CD4-positive, alpha-beta T cell treated with Interleukin-12 subunit alpha and Interleukin-12 subunit beta, for 1 hour (primary cell): ENCODE data around the gene RAB21.

ENCODE experiments used
- DNase-seq: peaks from one replicate; pipeline ENCODE4 v3.0.0-alpha.2; 2020

The RAB21 gene

DNA sequence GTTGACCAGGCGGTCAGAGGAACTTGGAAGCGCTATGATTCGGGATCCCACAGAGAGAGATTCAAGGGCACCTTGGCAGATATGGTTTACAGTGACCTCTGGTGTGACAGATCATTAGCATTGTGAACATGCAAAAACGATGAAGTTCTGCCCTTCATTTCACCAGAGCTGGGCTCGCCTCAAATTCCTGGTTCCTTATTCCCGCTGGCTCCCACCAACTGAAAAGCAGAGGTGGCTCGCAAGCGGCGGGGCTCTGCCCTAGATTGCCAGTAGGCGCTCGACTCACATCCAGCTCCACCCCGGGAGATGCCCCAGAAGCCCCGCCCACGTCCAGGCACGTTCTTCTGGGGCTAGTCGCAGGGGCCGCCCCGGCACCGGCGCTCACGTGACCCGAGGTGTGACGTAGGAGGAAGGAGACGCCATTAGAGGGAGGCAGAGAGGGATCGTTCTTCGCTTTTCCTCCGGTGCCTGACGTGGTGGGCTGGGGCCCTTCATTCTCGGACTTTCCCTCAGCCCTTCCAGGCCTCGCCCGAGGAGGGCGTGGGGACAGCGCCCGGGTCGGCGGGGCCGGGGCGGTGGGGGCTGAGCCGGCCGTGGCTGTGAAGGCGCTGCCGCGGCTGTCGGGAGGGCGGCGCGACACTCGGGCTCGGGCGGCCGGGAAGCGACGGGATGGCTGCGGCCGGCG is at the start of gene RAB21:
TSS of gene RAB21 (plus strand) at position 403 of the 685 bp plus-strand sequence. CDS start at position 670, 267 bp downstream.
- peak; percentile 97 for DNase-seq

DNA sequence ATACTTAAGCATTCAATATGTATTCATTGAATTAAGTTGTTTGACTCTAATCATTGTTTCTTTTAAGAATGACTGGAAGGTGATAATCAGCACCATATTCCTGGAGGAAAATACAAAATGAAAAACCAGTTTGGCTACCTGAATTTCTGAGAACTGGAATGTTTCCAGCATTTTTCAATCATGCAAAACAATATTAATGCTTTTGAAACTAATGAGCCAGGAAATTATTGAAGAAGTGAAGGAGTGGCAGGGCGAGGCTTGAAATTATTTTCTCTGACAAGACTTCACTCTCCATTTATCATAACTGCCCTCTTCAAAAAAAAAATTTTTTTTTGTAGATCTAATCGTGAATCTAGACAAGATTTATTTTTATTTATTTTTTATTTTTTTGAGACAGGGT is 49.7 kb upstream of the RAB21 start:
- no peak for DNase-seq

DNA sequence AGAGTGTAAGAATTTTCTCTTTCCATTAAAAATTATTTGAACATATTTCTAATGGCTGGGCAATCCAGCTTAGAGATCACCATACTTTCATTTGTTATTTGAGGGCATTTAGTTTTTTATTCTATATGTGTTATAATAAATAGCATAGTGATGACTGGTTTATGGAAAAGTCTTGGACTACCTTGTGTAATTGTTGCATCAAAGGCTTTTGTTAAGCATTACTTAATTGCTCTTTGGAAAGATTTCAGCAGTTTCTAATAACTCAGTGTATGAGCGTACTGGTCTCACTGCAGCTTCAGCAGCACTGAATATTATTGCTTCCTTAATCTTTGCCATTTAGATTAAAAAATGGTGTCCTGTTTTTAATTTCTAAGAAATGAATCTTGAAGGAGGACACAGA is 46.0 kb upstream of the RAB21 start:
- no peak for DNase-seq

DNA sequence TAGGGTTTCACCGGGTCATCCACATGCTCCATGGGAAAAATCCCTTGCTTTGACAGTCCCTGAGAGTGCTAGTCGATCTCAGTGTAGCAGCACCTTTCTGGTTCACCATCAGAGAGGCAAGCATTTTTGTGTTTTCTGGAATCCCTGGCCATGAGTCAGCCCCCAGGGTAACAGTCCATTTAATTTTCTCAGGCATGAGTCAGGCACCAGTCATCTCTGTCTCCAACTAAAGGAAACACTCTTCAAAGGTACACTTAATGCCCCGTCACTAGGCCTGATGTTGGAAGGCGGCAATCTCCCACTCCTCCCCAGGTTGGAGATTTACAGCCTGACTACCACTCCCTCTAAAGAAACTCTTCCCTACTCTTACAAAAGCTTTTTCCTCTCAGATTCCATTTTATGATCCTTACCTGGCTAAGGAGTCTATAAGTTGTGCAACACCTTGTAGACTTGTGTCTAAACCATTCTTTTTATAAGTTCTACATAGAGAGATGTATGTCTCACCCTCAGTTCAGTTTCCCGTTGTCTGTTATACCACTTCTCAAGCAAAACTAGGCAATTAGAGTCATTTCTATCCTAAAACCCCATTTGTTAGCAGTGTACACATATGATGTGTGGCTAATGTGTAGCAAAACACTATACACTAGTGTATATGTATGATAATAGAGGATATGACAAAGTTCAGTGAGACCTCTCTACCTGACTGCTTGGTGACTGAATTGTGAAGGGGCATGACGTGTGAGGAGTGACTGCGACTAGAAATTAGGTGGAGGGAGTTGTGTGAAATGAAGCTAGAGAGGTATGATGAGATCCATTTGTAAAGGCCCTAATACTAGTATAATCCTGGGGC is 44.2 kb upstream of the RAB21 start:
- no peak for DNase-seq

- no peak for DNase-seq
Observed at GRCh38 chr12:71718611-71719010, 36.1 kb upstream of the RAB21 start.

DNA sequence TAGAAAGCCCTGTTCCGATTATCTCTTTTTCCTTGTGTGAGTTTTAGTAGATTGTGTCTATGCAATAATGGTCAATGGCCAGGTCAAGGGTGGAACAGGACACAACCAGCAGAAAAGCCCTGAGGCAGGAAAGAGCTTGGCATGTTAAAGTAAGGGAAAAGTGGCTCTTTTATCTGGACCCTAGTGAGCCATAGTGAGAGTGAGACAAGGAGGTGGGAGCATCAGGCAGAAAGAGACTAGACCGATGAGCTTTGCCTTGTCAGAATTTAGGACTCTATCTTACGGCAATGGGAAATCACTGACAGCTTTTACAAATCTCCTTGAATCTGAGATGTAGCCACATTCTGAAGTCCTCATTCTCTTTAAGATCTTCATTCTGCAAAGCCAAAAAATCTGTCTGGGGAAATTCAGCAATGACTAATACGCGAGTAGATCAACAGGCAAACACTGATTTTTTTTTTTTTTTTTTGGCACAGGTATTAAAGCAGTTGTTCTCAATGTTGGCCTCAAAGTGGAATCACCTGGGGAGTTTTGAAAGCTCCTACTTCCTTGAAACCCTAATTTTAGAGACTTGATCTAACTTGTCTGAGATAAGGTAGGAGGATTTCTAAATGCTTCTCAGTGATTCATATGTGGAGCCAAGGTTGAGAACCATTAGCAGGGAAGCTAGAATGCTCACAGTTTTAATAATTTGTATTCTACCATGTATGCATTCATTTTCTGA is 34.9 kb upstream of the RAB21 start:
- no peak for DNase-seq

DNA sequence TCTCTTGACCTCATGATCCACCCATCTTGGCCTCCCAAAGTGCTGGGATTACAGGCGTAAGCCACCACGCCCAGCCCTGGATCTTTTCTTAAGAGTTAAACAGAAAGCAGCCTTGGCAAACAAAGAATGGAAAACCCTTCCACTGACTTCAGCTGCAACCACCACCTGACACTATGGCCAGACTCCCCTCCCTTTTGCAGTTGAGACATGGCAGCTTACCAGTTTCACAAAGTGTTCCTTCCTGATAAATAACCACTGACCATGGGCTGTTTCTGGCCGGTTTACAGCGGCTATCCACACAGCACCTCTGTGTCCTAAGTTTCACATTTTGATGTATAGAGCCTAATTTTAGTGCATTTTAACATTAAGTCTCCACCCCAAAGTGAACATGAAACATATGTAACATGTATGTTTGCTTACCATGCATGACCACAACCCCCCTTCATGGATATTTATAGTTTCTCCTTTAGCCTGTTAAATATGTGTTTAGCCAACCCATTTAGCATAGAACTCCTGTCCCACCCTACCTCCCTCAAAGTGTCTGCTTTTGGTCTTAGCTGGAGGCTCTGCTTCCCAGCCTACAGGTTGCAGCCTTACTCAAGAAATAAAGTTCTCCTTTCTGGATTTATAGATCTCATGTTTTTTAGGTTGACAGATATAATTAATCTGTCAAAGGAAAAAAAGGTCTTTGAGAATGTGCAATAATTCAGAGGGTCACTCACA is 32.7 kb upstream of the RAB21 start:
- DNase-seq: no peak

DNA sequence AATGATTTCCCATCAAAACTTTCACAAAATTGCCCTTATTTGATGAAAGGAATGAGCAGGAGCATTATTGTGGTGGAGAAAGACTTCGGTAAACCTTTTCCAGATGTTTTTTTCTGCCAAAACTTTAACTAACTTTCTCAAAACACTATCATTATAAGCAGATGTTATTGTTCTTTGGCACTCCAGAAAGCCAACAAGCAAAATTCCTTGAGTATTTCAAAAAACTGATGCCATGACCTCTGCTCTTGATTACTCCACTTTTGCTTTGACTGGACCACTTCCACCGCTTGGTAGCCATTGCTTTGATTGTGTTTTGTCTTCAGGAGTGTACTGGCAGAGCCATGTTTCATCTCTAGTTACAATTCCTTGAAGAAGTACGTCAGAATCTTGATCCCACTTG is 29.7 kb upstream of the RAB21 start:
- no peak for DNase-seq

GRCh38 chr12:71726548-71726947 is 28.1 kb upstream of the RAB21 start:
- no peak for DNase-seq

DNA sequence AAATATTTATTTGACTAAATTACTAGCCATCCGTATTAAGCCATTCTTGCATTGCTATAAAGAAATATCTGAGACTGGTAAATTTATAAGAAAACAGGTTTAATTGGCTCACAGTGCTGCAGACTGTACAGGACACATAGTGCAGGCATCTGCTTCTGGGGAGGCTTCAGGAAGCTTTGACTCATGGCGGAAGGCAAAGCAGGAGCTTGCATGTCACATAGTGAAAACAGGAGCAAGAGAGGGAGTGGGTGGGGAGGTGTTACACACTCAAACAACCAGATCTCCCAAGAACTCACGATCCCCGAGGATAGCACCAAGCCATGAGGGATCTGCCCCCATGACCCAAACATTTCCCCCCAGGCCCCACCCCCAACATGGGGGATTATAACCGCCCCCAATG is 26.7 kb upstream of the RAB21 start:
- DNase-seq: no peak

GRCh38 chr12:71730936-71731335 is 23.7 kb upstream of the RAB21 start:
- no peak for DNase-seq

DNA sequence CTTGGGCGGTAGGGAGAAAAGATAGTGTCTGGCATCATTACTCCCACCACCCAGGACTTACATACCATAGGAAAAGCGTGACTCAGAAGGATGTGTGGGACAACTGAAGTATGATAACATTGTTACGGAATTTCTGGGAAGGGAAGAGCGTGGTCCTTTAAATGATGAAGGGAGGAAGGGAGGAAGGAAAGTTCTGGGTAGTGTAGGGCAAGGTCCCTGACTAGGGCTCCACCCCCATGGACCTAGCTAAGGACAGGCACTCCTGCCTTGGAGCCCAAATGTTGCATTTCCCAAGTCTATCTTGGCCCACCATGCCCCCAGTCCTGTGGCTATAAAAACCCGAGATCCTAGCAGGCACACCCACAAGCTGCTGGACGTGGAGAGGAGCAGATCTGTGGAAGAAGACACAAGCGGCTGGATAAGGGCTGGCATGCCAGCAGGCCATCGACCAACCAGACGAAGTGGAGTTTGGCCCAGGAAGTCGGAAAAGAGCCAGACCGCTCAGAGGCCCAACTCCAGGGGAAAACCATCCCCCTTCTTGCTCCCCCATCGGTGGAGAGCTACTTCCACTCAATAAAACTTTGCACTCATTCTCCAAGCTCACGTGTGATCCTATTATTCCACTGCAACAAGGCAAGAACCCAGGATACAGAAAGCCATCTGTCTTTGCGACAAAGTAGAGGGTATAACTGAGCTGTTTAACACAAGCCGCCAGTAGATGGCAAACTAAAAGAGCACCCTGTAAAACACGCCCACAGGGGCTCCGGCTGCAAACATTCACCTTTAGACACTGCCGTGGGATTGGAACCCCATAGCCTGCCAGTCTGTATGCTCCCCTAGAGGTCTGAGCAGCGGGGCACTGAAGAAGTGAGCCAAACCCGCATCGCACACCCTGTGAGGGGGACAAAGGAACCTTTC is 23.0 kb upstream of the RAB21 start:
- no peak for DNase-seq

DNA sequence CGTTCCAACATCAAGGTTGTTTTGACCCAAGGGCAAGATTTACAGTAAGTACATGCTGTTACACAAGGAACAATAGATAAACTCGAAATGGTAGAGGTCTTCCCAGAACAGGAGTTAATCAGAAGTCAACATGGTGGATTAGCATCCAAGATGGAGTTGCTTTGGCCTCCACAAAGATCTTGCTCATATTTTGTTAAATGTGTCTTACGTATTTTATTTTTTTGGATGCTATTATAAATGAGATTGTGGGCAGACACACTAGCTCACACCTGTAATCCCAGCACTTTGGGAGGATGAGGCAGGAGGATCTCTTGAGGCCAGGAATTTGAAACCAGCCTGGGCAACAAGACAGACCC is 22.3 kb upstream of the RAB21 start:
- DNase-seq: no peak

- DNase-seq: no peak
Observed at GRCh38 chr12:71737197-71737596, 17.5 kb upstream of the RAB21 start.

DNA sequence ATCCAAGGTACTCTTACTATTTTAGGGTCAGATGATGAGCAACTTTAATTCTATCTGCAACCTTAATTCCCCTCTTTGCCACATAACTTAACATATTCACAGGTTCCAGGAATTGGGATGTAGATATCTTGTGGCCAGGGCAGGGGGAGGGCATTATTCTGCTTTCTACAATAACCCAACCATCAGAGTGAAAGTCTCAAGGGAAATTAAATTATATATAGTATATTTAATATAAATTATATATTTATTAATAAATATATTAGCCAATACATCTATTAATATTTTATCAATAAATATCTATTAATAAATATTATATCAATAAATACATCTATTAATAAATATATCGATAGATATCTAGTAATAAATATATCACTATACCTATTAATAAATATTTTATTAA is 11.7 kb upstream of the RAB21 start:
- no peak for DNase-seq

- no peak for DNase-seq
Observed at GRCh38 chr12:71744522-71745300, 10.0 kb upstream of the RAB21 start.

DNA sequence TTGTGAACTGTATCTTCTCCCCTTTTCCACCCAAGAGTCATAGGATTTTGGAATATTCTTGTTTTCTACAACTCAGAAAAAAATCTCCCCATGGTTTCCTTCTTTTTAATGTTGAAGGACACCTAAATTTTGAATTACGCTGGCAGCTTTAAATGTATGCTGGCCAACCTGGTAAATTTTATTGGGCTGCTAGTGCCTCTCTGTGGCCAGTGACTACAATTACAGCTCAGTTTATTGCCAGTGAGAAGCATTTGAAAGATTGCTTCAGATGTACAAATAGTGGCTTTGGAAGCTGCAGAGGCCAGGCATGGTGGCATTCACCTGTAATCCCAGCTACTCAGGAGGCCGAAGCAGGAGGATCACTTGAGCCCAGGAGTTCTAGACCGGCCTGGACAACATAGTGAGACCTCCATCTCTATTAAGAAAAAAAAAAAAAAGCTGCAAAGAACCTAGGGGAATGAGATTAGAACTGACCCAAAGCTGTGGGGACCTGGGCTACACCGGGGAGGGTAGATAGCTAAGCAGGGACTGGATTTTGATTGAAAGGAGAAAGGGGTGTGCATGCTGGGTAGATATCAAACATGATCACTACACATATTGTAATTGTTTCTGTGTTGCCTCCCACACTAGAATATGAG is 7.6 kb upstream of the RAB21 start:
- peak; percentile 73 for DNase-seq

DNA sequence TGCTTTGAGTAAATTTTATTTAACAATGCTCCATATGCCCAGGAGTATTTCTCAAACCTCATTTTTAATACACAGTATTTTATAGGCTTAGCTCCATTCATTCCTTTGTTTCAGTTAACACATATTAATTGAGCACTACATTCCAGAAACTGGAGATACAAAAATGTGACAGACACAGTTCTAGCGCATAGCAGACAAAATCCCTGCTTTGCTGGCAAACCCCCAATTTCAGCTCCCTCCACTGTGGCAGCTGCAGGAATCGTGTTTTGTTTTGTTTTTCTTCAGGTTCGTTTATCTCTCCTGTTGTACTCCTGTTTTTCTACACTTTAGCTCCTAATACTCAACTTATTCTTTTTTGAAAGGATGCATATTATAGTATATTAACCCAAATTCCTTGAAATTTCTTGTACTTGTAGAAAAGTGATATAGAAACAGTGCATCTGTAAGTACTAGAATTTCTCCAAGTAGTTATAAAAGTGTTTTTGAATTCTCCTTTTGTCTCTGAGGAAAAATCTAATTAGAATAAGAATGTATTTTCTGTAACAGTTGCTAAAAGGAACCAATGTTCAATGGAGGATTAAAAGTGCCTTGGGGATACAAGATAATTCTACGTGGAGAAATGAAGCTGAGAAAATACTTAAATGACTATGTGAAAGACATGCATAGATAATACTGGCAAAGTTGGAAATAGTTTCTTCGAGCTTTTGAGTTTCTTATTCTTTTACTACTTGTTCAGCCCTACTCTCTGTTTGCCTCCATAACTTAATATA is 6.4 kb upstream of the RAB21 start:
- DNase-seq: no peak

GRCh38 chr12:71749666-71750065 is 5.0 kb upstream of the RAB21 start:
- no peak for DNase-seq

DNA sequence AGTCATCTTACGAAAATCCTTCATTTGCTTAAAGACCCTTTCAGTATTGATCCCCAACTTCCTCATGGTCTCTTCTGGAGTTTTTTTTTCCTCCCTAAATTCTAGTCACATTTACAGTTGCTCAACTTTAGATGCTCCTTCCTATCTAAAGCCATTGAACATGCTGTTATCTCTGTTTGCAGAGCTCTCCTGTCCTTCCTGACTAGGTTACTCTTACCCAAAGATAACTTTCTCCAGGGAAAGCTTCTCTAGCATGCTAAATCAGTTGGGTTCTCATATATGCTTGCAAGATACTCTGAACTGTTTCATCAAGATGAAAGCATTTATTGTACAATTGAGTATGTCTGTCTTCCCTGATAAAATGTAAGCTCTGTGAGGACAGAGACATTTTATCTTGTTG is 1.8 kb upstream of the RAB21 start:
- DNase-seq: no peak
